PC-9 (cell line): ENCODE results near the gene ZNF598. TPM values are rescaled to one million over a fixed set of nuclear protein-coding genes. Genes with fewer than 3 reads are reported as not detected.

Source experiments
- BruUV-seq: library from RNA; stranded (reverse); fragments of 400-500 nt; replicated peaks from 2 replicates; lab custom pipeline; 2021; lab: Mats Ljungman, UMichigan
- CTCF ChIA-PET: fragments of 300-600 bp; sonication (Branson Sonifier 250); formaldehyde crosslinking; loops from one replicate; lab custom pipeline; 2022; ENCODE audit warnings: antibody characterized with exemption; lab: Charles Lee
- POLR2A ChIA-PET: fragments of 300-600 bp; sonication (Branson Sonifier 250); formaldehyde crosslinking; loops from one replicate; lab custom pipeline; 2022; ENCODE audit warnings: antibody characterized with exemption; ENCODE audit not compliant: unreplicated experiment; lab: Charles Lee
- DNase-seq, 2 experiments: peaks; one replicate each; pipeline versions ENCODE4 v3.0.0 to v3.0.0-alpha.2; 2015 to 2022; ENCODE audit warnings: mixed read lengths in 1 of 2
- H2AFZ ChIP-seq: fragments of 200-600 bp; sonication (generic); 2 replicates; pipeline ENCODE4 v1.8.1; 2017; ENCODE audit warnings: antibody characterized with exemption
- H3F3A ChIP-seq: fragments of 200-600 bp; sonication (generic); 2 replicates; pipeline ENCODE4 v1.8.1; 2017; ENCODE audit warnings: antibody characterized with exemption, mild to moderate bottlenecking, low read depth; ENCODE audit not compliant: insufficient read depth
- H3K27ac ChIP-seq: fragments of 200-600 bp; sonication (generic); 2 replicates; pipeline ENCODE4 v1.6.1; 2016; ENCODE audit warnings: mixed run types
- H3K27me3 ChIP-seq: fragments of 200-600 bp; sonication (generic); 2 replicates; pipeline ENCODE4 v1.6.1; 2016; ENCODE audit warnings: low read depth, mixed run types; ENCODE audit not compliant: insufficient read depth
- H3K36me3 ChIP-seq: fragments of 200-600 bp; sonication (generic); 2 replicates; pipeline ENCODE4 v1.6.1; 2016; ENCODE audit warnings: low read depth, mixed run types
- H3K4me1 ChIP-seq: fragments of 200-600 bp; sonication (generic); replicated peaks from 2 replicates; pipeline ENCODE4 v1.6.1; 2016; ENCODE audit warnings: mixed run types; ENCODE audit not compliant: insufficient read depth
- H3K4me2 ChIP-seq: fragments of 200-600 bp; sonication (generic); 2 replicates; pipeline ENCODE4 v1.6.1; 2017; ENCODE audit warnings: mixed run types
- H3K4me3 ChIP-seq: fragments of 200-600 bp; sonication (generic); 2 replicates; pipeline ENCODE4 v1.6.1; 2016; ENCODE audit warnings: mixed run types
- H3K79me2 ChIP-seq: fragments of 200-600 bp; sonication (generic); 2 replicates; pipeline ENCODE4 v1.6.1; 2017; ENCODE audit warnings: low read depth, mixed run types
- H3K9me2 ChIP-seq: fragments of 200-600 bp; sonication (generic); 2 replicates; pipeline ENCODE4 v1.8.1; 2017; ENCODE audit warnings: mild to moderate bottlenecking; ENCODE audit not compliant: insufficient read depth
- H3K9me3 ChIP-seq: fragments of 200-600 bp; sonication (generic); 2 replicates; pipeline ENCODE4 v1.8.1; 2016; ENCODE audit warnings: low read depth; ENCODE audit not compliant: insufficient read depth
- H4K20me1 ChIP-seq: fragments of 200-600 bp; sonication (generic); 2 replicates; pipeline ENCODE4 v1.8.1; 2017; ENCODE audit not compliant: insufficient read depth
- EZH2 ChIP-seq: fragments of 200-600 bp; sonication (generic); IDR thresholded peaks from 2 replicates; pipeline ENCODE4 v1.8.0; 2017; ENCODE audit warnings: antibody characterized with exemption, low read depth
- intact Hi-C: fragments of 100-400 bp; cut with micrococcal nuclease; formaldehyde crosslinking; loops from one replicate; pipeline ENCODE4 v1.10.0; 2022; ENCODE audit not compliant: unreplicated experiment
- total RNA-seq: library from RNA; stranded (reverse); gene quantifications from 2 replicates; pipeline ENCODE4 v1.2.3, GENCODE V29; 2021
- TF ChIP-seq, protein P1 (sequence below): fragments of 200-600 bp; sonication (generic); conservative IDR thresholded peaks from 2 replicates; pipeline ENCODE4 v1.6.1; 2017; ENCODE audit warnings: mixed run types, antibody characterized with exemption, mild to moderate bottlenecking, moderate library complexity

Gene ZNF598
- total RNA-seq, 1 experiment from 2014 or later = 72.5 TPM

DNA sequence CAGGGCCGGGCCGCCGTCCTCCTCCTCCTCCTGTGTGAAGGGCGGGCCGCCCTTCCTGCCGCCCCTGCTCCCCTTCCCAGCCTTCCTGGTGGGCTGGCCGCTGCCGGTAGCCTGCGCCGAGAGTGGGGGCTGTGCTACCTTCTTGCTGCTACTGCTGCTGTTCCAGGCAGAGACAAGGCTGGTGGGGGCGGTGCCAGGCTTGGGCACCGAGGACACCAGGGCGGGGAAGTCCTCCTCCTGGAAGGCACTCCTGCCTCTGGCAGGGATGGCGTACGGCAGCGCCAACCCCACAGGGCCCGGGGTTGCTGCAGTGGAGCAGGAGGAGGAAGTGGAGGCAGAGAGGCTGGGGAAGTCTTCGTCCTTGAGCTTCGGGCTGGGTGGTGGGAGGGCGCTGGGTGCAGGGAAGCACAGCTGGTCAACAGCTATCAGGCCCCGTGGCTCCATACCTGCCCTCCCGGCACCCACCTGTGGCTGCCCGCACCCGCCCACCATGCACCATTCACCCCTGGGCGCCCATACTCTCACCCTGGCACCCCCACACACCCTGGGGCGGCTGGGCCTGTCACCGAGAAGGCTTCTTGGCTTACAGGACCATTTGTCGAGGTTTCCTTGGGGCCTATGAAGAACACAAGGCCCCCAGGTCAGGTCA, 9.6 kb downstream of the ZNF598 start:
- intact Hi-C loops = loop anchor here (10.0 kb wide), 1 partner anchor 255 kb away; the partner anchor contains the start of gene ECI1
- Histone ChIP-seq H3K27me3 (no peaks in the 10 kb centered on the region), H3K9me3 (no peaks in the 10 kb centered on the region), H3K4me3 (no peak overlapping the region), H3K27ac (no peak overlapping the region), H3K79me2 (peaks cover 18% of the 10 kb centered on the region; the same call in 1 of the 2 replicates), H3K36me3 (0 out of 2 replicates have a peak, but pooled peaks cover 5% of the 10 kb centered on the region), H3K4me2 (no peak overlapping the region), H3F3A (peaks cover 18% of the 10 kb centered on the region), H3K9me2 (no peaks in the 10 kb centered on the region), H2AFZ (no peak overlapping the region), H3K4me1 (peaks cover 6% of the 10 kb centered on the region; the same call in 1 of the 2 replicates), H4K20me1 (peaks cover 21% of the 10 kb centered on the region)
- TF ChIP-seq, protein P1, sequence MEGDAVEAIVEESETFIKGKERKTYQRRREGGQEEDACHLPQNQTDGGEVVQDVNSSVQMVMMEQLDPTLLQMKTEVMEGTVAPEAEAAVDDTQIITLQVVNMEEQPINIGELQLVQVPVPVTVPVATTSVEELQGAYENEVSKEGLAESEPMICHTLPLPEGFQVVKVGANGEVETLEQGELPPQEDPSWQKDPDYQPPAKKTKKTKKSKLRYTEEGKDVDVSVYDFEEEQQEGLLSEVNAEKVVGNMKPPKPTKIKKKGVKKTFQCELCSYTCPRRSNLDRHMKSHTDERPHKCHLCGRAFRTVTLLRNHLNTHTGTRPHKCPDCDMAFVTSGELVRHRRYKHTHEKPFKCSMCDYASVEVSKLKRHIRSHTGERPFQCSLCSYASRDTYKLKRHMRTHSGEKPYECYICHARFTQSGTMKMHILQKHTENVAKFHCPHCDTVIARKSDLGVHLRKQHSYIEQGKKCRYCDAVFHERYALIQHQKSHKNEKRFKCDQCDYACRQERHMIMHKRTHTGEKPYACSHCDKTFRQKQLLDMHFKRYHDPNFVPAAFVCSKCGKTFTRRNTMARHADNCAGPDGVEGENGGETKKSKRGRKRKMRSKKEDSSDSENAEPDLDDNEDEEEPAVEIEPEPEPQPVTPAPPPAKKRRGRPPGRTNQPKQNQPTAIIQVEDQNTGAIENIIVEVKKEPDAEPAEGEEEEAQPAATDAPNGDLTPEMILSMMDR = no peak
- TF ChIP-seq EZH2 = no peak
- CTCF ChIA-PET = no interaction called here
- no peak for DNase-seq
- no TSS peak for BruUV-seq
- POLR2A ChIA-PET = no interaction called here

DNA sequence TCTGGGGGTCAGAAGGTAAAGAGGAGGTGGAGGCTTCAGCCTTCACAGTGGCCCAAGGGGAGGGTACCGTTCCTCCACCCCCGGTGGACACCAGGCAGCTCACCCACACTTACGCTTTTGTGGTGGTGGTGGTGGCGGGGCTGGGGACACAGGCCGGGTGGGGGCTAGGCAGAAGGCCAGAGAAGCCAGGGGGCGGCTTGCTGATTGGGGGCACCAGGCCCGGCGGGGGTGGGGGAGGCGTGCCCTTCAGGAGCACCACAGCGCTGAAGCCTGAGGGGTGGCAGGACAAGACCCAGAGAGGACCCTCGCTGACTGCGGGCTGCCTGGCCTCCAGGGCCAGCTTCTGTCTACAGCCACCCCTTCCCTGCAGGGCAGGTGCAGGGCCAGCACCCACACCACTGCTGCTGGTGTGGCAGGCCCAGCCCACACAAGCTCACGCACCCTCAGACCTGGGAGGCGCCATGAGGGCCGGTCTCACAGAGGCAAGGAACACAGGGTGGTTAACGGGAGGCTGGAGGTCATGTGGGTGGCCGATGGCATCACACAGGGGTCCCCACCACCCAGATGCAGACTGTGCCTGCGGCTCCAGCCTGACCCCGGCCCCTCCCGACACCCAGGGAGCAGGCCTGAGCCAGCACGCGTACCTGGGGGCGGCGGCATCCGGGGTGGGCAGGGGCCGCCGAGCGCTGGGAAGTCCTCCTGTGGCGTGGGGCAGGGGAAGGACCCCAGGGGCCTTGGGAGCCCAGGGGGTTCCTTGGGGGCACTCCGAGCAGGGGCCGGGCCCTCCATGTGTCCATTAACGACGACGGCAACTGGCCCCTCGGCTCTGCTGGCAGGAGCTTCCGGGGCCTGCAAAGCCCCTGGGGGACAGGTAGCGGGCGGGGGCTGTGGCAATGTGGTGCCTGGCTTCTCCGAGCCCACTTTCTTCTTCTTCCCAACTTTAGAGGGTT, 10.5 kb downstream of the ZNF598 start:
- intact Hi-C loops = no loop called here
- TF ChIP-seq, protein P1 = no peak
- TF ChIP-seq EZH2 = no peak
- no peaks in the 10 kb centered on the region for H3K9me2 ChIP-seq
- H3K4me2 ChIP-seq = no peak overlapping the region
- no peak overlapping the region for H3K27ac ChIP-seq
- H3K79me2 ChIP-seq = peaks cover 9% of the 10 kb centered on the region; the same call in 1 of the 2 replicates
- H3K9me3 ChIP-seq = no peaks in the 10 kb centered on the region
- H3K4me3 ChIP-seq = no peak overlapping the region
- no TSS peak for BruUV-seq
- H3K4me1 ChIP-seq = peaks cover 8% of the 10 kb centered on the region
- peaks cover 14% of the 10 kb centered on the region for H4K20me1 ChIP-seq
- ChIA-PET POLR2A (no interaction called here), CTCF (no interaction called here)
- H2AFZ ChIP-seq = no peak overlapping the region
- no peaks in the 10 kb centered on the region for H3K27me3 ChIP-seq
- H3K36me3 ChIP-seq = 0 out of 2 replicates have a peak, but pooled peaks cover 5% of the 10 kb centered on the region
- DNase-seq = no peak
- H3F3A ChIP-seq = peaks cover 24% of the 10 kb centered on the region

DNA sequence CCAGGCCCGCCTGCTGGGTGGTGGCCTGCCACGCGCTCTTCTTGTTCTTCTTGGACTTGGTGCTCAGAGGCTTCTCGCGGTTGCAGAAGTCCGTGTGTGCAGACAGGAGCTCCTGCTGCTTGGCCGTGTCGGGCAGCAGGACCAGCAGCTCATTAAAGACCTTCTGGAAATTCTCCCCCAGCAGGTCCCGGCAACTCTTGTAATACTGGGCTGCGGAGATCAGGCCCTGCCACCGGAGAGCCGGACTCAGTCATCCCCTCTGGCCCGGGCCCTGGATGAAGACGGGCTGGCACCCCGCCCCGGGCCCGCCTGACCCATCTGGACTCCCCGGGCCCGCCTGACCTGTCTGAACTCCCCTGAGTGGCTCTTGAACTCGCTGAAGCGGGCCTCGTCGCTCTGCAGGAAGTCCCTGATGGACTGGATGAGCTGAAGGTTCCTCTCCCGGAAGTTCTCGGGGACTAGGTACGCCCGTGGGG, 11.2 kb downstream of the ZNF598 start:
- no peak for DNase-seq
- ChIA-PET POLR2A (no interaction called here), CTCF (no interaction called here)
- Histone ChIP-seq H3K9me2 (no peaks in the 10 kb centered on the region), H3K4me3 (no peak overlapping the region), H2AFZ (no peak overlapping the region), H3K4me2 (no peak overlapping the region), H3K79me2 (0 out of 2 replicates have a peak, but pooled peaks cover 2% of the 10 kb centered on the region), H3K27ac (no peak overlapping the region), H3K9me3 (no peaks in the 10 kb centered on the region), H4K20me1 (peaks cover 6% of the 10 kb centered on the region; the same call in 1 of the 2 replicates), H3K27me3 (no peaks in the 10 kb centered on the region), H3K36me3 (0 out of 2 replicates have a peak, but pooled peaks cover 3% of the 10 kb centered on the region), H3F3A (peaks cover 31% of the 10 kb centered on the region), H3K4me1 (peaks cover 16% of the 10 kb centered on the region)
- no peak for TF ChIP-seq EZH2
- TF ChIP-seq, protein P1 = no peak
- intact Hi-C loops = no loop called here
- BruUV-seq = no TSS peak
